Natural killer cell (primary cell): ENCODE data around the gene CDH24. TPM values are rescaled to one million over a fixed set of nuclear protein-coding genes. Genes with fewer than 3 reads are reported as not detected.

Experiments
- ATAC-seq, 3 donors: fragments of 150-1000 bp in 2 of 3; fragments of 200-7000 bp in 1 of 3; cut with Tn5 transposase; 1 replicate in 1 of 3; 2 replicates in 2 of 3; pipeline ENCODE4 v1.10.0; 2021; ENCODE audit warnings: mild to moderate bottlenecking in 2 of 3, moderate library complexity in 2 of 3
- DNase-seq, 2 donors: peaks; one replicate each; pipeline versions ENCODE4 v3.0.0 to v3.0.0-alpha.2; 2013 to 2021; ENCODE audit warnings: mixed read lengths in 1 of 2
- H3K27ac ChIP-seq: one replicate; pipeline ENCODE4 v1.5.1; 2013; ENCODE audit warnings: mild to moderate bottlenecking, low read length
- H3K27me3 ChIP-seq: one replicate; pipeline ENCODE4 v1.6.1; 2013; ENCODE audit warnings: low read length; ENCODE audit not compliant: control insufficient read depth, insufficient read depth
- H3K36me3 ChIP-seq: one replicate; pipeline ENCODE4 v1.6.1; 2013; ENCODE audit warnings: low read length; ENCODE audit not compliant: control insufficient read depth, insufficient read depth
- H3K4me1 ChIP-seq: one replicate; pipeline ENCODE4 v1.6.1; 2013; ENCODE audit warnings: low read length; ENCODE audit not compliant: control insufficient read depth, insufficient read depth
- H3K4me3 ChIP-seq: one replicate; pipeline ENCODE4 v1.5.1; 2013; ENCODE audit warnings: low read length
- H3K9me3 ChIP-seq: one replicate; pipeline ENCODE4 v1.6.1; 2013; ENCODE audit warnings: low read length; ENCODE audit not compliant: control insufficient read depth, insufficient read depth
- H3K27ac Mint-ChIP-seq, 2 donors: one replicate each; pipeline ENCODE4 v1.8.0; 2022; ENCODE audit warnings: mild to moderate bottlenecking in 2 of 2, mixed read lengths in 2 of 2, moderate library complexity in 1 of 2
- H3K27me3 Mint-ChIP-seq, 2 donors: one replicate each; pipeline ENCODE4 v1.8.0; 2022; ENCODE audit warnings: low read depth in 2 of 2, mixed read lengths in 2 of 2
- H3K36me3 Mint-ChIP-seq: one replicate; pipeline ENCODE4 v1.8.0; 2022; ENCODE audit warnings: mixed read lengths
- H3K4me1 Mint-ChIP-seq, 2 donors: one replicate each; pipeline ENCODE4 v1.8.0; 2022; ENCODE audit warnings: mixed read lengths in 2 of 2
- H3K4me3 Mint-ChIP-seq: one replicate; pipeline ENCODE4 v1.8.0; 2022; ENCODE audit warnings: mild to moderate bottlenecking, moderate library complexity, mixed read lengths
- H3K9me3 Mint-ChIP-seq, 2 donors: one replicate each; pipeline ENCODE4 v1.8.0; 2022; ENCODE audit warnings: mixed read lengths in 2 of 2
- WGBS: methylation state at CpG from one replicate; pipeline ENCODE4 v1.1.7; 2013; ENCODE audit warnings: missing lambda C conversion rate; ENCODE audit not compliant: insufficient coverage; 5-methylcytosine and 5-hydroxymethylcytosine counted together
- intact Hi-C: fragments of 100-400 bp; cut with micrococcal nuclease; formaldehyde crosslinking; loops from one replicate; pipeline ENCODE4 v1.14.2; 2022
- total RNA-seq, 4 donors: library from RNA; stranded (reverse); fragments of 120-200 nt in 1 of 4; gene quantifications; one replicate each; pipeline versions ENCODE4 v1.2.3 to v1.2.4, GENCODE V29; 2013 to 2022
- TF ChIP-seq, protein P1 (sequence below): fragments of 200-600 bp; IDR thresholded peaks from one replicate; pipeline ENCODE4 v1.8.0; 2022; ENCODE audit warnings: antibody characterized with exemption

The CDH24 gene
- total RNA-seq, 3 donors from 2014 or later (not counting 1 experiment from before 2014, with no cell fraction given): 1.9 to 4.9 (median 2.8) TPM

DNA sequence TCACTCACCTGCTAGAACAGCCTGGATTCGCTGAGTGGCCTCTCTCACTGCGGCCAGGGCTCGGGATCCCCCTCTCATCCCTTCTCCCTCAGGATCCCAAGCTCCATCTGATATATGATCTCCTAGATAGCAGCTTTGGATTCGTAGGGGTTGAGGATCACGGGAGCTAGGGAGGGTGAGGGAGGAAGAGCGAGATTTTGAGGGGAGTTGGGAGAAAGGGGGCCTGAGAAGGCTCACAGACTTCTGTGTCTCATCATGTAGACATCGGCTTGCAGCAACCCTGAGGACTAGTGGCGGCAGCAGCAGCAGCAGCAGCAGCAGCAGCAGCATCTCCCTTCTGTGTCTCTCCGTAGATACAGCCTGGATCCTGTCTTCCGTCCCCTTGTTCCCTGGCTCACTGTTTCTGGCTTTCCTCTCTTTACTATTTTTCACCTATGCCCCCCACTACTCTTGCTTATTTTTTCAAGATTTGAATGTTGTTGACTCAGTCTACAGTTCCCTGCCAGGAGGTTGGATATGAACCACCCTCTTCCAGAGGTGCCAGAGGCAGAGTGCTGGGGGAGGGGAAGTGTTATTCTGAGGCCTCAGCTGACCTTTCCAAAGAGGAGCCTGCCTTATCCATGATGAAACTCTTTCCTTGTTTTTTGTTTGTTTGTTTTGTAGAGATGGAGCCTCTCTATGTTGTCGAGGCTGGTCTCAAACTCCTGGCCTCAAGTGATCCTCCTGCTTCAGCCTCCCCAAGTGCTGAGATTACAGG is 47.4 kb upstream of the CDH24 start, which contains the start of gene CIROP:
TSS of gene CIROP (minus strand) at position 399 of the 757 bp plus-strand sequence. CDS start at position 330, 69 bp downstream.
- H3K9me3 ChIP-seq: no peaks in the 10 kb centered on the region
- no peaks in the 10 kb centered on the region for H3K4me1 ChIP-seq
- no peak within 1 kb of the TSS for H3K27ac ChIP-seq
- DNase-seq: no peak
- Mint-ChIP-seq H3K4me3 (no peak within 1 kb of the TSS), H3K4me1 (peaks cover 0 to 6% of the 10 kb centered on the region in 2 donors), H3K27ac (no peak within 1 kb of the TSS), H3K36me3 (no peaks in the 10 kb centered on the region), H3K9me3 (no peaks in the 10 kb centered on the region), H3K27me3 (no peaks in the 10 kb centered on the region)
- no peak within 1 kb of the TSS for H3K4me3 ChIP-seq
- WGBS: 90% methylated on average over 11 of the region's 11 CpGs
- no peaks in the 10 kb centered on the region for H3K27me3 ChIP-seq
- no peak for ATAC-seq
- intact Hi-C loops: no loop called here
- no peaks in the 10 kb centered on the region for H3K36me3 ChIP-seq
- TF ChIP-seq, protein P1, sequence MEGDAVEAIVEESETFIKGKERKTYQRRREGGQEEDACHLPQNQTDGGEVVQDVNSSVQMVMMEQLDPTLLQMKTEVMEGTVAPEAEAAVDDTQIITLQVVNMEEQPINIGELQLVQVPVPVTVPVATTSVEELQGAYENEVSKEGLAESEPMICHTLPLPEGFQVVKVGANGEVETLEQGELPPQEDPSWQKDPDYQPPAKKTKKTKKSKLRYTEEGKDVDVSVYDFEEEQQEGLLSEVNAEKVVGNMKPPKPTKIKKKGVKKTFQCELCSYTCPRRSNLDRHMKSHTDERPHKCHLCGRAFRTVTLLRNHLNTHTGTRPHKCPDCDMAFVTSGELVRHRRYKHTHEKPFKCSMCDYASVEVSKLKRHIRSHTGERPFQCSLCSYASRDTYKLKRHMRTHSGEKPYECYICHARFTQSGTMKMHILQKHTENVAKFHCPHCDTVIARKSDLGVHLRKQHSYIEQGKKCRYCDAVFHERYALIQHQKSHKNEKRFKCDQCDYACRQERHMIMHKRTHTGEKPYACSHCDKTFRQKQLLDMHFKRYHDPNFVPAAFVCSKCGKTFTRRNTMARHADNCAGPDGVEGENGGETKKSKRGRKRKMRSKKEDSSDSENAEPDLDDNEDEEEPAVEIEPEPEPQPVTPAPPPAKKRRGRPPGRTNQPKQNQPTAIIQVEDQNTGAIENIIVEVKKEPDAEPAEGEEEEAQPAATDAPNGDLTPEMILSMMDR: no peak

GRCh38 chr14:23104070-23104590 is 46.8 kb upstream of the CDH24 start:
- no peaks in the 10 kb centered on the region for H3K27me3 ChIP-seq
- WGBS: 85% methylated on average over 6 of the region's 6 CpGs
- Mint-ChIP-seq H3K4me3 (no peak overlapping the region), H3K36me3 (no peaks in the 10 kb centered on the region), H3K9me3 (no peaks in the 10 kb centered on the region), H3K27ac (no peak overlapping the region), H3K27me3 (no peaks in the 10 kb centered on the region), H3K4me1 (peaks cover 0 to 7% of the 10 kb centered on the region in 2 donors)
- no peak overlapping the region for H3K27ac ChIP-seq
- H3K36me3 ChIP-seq: no peaks in the 10 kb centered on the region
- ATAC-seq (no peak), DNase-seq (no peak)
- TF ChIP-seq, protein P1: no peak
- no peak overlapping the region for H3K4me3 ChIP-seq
- intact Hi-C loops: no loop called here
- no peaks in the 10 kb centered on the region for H3K4me1 ChIP-seq
- H3K9me3 ChIP-seq: no peaks in the 10 kb centered on the region

DNA sequence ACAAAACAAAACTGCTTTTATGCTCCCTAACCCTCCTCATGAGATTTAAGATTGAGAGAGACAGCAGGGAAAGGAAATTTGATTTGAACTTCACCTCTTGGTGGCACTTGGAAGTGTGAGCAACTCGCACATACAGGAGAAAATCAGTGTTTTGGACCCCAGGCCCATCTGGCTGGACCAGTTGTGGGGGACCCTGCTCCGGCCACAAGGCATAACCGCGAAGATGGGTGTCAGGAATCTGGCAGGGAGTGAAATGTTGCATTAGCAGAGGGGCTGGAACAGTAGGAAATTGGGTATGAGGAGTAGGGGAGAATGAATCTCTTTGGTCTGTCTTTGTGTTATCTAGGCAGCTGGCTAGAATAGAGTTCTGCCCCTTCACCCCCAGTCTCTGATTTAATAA is 46.3 kb upstream of the CDH24 start:
- peaks cover 0 to 7% of the 10 kb centered on the region in 2 donors for H3K4me1 Mint-ChIP-seq
- WGBS: 90% methylated on average over 4 of the region's 4 CpGs
- no peaks in the 10 kb centered on the region for H3K9me3 Mint-ChIP-seq
- H3K27ac ChIP-seq: no peak overlapping the region
- no peaks in the 10 kb centered on the region for H3K9me3 ChIP-seq
- ATAC-seq (no peak), DNase-seq (no peak)
- H3K4me3 Mint-ChIP-seq: no peak overlapping the region
- H3K36me3 ChIP-seq: peaks cover 3% of the 10 kb centered on the region
- TF ChIP-seq, protein P1: no peak
- no peaks in the 10 kb centered on the region for H3K27me3 ChIP-seq
- no peak overlapping the region for H3K27ac Mint-ChIP-seq
- H3K36me3 Mint-ChIP-seq: no peaks in the 10 kb centered on the region
- no peak overlapping the region for H3K4me3 ChIP-seq
- H3K27me3 Mint-ChIP-seq: no peaks in the 10 kb centered on the region
- H3K4me1 ChIP-seq: no peaks in the 10 kb centered on the region
- intact Hi-C loops: no loop called here
